Measurements from ENCODE around the gene NUP62.

GRCh38 chr19:49920624-49921363, 8.5 kb downstream of the NUP62 start:
- no peak for TF ChIP-seq CTCF (conservative IDR thresholded peaks at IDR 0.05; ENCODE audit: low read depth in 2 of 2)
- TF ChIP-seq ETS1 (IDR thresholded peaks at IDR 0.05), result no peak
- no peak for TF ChIP-seq EZH2 (IDR thresholded peaks at IDR 0.05; ENCODE audit: low read depth, unreplicated experiment)
- no peak for TF ChIP-seq ZNF114 (CRISPR knock-in tag; IDR thresholded peaks at IDR 0.05)
